ENCODE measurements around the gene LY6G6D.

Gene LY6G6D

DNA sequence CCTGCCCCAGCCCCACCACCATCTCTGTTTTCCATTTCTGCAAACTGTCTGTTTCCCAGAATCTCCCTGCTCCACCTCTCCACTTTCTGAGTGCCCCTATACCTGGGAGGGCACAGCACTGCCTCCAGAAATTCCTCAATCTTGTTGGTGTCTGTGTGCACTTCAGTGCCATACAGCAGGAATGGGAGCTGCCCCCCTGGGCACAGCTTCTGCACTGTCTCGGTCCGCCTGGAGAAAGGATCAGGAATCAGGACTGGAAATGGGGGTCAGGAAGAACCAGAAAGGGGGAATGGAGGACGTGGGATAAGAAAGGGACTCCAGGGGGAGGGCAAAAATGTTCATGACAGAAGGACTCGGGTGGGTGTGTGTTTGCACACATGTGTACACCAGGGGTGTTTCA lies 18.6 kb downstream of the LY6G6D start:
- peak overlapping the region; percentile 81 to 100 (median 97); a peak in 20 of 22 replicates for H3K27ac ChIP-seq
- H3K36me3 ChIP-seq: peaks cover 39 to 45% (median 43%) of the 10 kb centered on the region in 11 experiments
- no peaks in the 10 kb centered on the region for H3K9me3 ChIP-seq (replicated peaks in 1 of 11)
- H3K4me1 ChIP-seq: peaks cover 64 to 74% (median 70%) of the 10 kb centered on the region in 10 experiments
- peak overlapping the region; percentile 88 to 97 (median 92) for H3K9ac ChIP-seq
- peak overlapping the region; percentile 93 to 100 (median 99) for H3K4me2 ChIP-seq
- no peak for TF ChIP-seq Cebpa-rat (IDR thresholded peaks at IDR 0.05)
- H4K20me1 ChIP-seq: peaks cover 18 to 50% (median 42%) of the 10 kb centered on the region in 11 experiments
- no peaks in the 10 kb centered on the region for H3K27me3 ChIP-seq
- peak overlapping the region; percentile 75 to 98 (median 89) for H3K4me3 ChIP-seq

DNA sequence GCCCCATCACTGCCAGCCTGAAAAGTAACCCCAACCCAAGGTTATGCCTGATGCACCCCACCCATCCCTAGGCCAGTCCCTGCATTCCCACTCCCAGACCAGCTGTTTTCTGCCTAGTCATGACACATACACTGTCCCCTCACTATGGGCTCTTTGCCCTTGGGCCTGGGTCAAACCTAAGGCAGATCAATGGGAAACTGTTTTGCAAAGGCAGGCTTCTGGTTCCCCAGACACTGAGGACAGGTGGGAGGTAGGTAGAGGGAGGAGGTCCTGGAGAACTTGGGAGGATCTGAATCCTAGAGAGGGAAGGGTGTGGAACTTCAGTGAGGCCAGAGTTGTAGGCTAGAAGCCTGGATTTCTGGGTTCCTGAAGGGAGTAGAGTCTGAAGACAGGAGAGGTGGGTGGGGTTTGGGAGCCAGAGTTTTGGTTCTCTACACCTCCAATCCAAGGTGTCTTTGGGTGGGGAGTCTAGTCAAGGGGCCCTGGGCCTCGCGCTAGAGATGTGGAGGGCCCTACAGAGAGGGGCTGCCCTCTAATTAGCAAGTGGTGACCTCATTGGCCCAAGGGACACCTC lies 19.2 kb downstream of the LY6G6D start:
- H4K20me1 ChIP-seq: peaks cover 13 to 50% (median 38%) of the 10 kb centered on the region in 11 experiments; a peak in 20 of 22 replicates
- peak overlapping the region; percentile 81 to 100 (median 97) for H3K27ac ChIP-seq
- peaks cover 39 to 44% (median 43%) of the 10 kb centered on the region in 11 experiments for H3K36me3 ChIP-seq
- H3K9ac ChIP-seq: peak overlapping the region; percentile 88 to 97 (median 92)
- H3K4me2 ChIP-seq: peak overlapping the region; percentile 93 to 100 (median 99)
- H3K9me3 ChIP-seq (replicated peaks in 1 of 11): no peaks in the 10 kb centered on the region
- peak overlapping the region; percentile 75 to 98 (median 89) for H3K4me3 ChIP-seq
- no peaks in the 10 kb centered on the region for H3K27me3 ChIP-seq
- no peak for TF ChIP-seq Cebpa-rat (IDR thresholded peaks at IDR 0.05)
- H3K4me1 ChIP-seq: peaks cover 67 to 74% (median 70%) of the 10 kb centered on the region in 10 experiments

DNA sequence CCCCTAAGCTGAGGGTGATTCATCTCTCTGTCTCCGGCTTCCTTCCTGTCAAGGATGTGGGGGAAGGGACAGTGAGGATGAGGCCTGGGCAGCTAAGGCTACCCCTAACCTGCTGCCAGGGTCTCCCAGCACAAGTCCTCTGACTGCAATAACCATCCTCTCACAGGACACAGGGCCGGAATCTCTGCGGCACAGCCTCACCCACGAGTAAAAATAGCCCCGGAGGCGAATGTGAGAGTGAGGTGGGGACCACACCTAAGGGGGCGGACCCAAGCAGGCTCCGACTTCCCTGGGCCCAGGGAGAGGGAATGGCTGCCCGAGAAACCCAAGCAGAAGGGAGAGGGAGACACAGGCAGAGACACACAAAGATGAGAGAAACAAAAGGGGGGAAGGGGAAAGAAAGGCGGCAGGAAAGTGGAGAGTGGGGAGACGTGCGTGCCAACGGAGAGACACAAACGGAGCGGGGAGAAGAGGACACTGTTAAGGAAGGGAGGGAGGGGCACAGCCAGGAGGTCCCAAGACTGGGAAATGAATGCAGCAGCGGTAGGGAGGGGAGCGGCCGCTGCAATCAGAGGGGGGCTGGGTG lies 19.8 kb downstream of the LY6G6D start:
- H4K20me1 ChIP-seq: peaks cover 13 to 50% (median 38%) of the 10 kb centered on the region in 11 experiments; a peak in 20 of 22 replicates
- H3K27ac ChIP-seq: peak overlapping the region; percentile 81 to 100 (median 97)
- H3K4me2 ChIP-seq: peak overlapping the region; percentile 93 to 100 (median 99)
- peak overlapping the region; percentile 75 to 98 (median 89) for H3K4me3 ChIP-seq
- H3K27me3 ChIP-seq: no peaks in the 10 kb centered on the region
- H3K9me3 ChIP-seq (replicated peaks in 1 of 11): no peaks in the 10 kb centered on the region
- H3K9ac ChIP-seq: peak overlapping the region; percentile 88 to 97 (median 92)
- peaks cover 68 to 75% (median 71%) of the 10 kb centered on the region in 10 experiments for H3K4me1 ChIP-seq
- no peak for TF ChIP-seq Cebpa-rat (IDR thresholded peaks at IDR 0.05)
- peaks cover 39 to 44% (median 43%) of the 10 kb centered on the region in 11 experiments for H3K36me3 ChIP-seq

DNA sequence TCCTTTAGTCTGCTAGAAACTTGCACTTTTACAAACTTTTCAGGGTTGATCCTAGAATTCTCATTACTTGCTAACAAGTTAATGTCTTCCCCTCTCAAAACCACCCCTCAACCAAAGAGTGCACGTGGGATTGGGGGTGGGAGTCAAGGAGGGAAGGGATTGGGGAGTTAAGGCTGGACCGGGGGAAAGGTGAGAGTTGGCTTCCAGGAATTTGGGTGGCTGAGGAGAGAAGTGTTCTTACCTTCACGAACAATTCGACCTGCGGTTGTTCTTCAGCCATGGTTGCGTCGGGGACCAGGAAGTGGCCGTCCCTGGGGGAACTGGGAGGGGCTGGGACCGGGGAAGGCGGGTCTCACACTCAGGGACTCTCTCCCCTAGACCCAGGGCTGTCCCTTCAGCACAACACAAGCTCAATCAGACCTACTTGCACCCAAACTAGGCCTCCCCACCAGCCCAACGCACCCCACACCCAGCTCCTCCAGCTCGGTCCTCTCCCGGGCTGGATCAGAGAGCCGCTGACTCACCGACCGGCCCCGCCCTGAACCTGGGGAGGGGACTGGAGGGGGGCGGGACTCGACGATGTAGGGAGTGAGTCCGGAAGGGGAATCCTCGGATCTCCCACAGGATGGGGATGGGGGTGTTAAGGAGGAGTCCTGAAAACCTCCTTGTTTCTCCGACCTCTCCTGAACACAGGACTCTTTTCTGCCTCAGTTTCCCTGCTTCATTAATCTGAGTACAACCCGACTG lies 21.0 kb downstream of the LY6G6D start, which contains the start of gene CLIC1:
CLIC1 (minus strand) TSS at position 510 of the 747 bp plus-strand sequence; CDS start at position 280, 230 bp downstream.
- H3K9me3 ChIP-seq (replicated peaks in 1 of 11): no peaks in the 10 kb centered on the region
- H3K36me3 ChIP-seq: peaks cover 31 to 37% (median 34%) of the 10 kb centered on the region in 11 experiments
- no peak for TF ChIP-seq Cebpa-rat (IDR thresholded peaks at IDR 0.05)
- peaks cover 64 to 71% (median 68%) of the 10 kb centered on the region in 10 experiments for H3K4me1 ChIP-seq
- H3K27me3 ChIP-seq: no peaks in the 10 kb centered on the region
- peak within 1 kb of the TSS; percentile 75 to 98 (median 89) for H3K4me3 ChIP-seq
- peak within 1 kb of the TSS; percentile 81 to 100 (median 97) for H3K27ac ChIP-seq
- peak within 1 kb of the TSS; percentile 93 to 100 (median 99) for H3K4me2 ChIP-seq
- peaks cover 9 to 39% (median 31%) of the 10 kb centered on the region in 11 experiments; a peak in 19 of 22 replicates for H4K20me1 ChIP-seq
- H3K9ac ChIP-seq: peak within 1 kb of the TSS; percentile 88 to 97 (median 92)

DNA sequence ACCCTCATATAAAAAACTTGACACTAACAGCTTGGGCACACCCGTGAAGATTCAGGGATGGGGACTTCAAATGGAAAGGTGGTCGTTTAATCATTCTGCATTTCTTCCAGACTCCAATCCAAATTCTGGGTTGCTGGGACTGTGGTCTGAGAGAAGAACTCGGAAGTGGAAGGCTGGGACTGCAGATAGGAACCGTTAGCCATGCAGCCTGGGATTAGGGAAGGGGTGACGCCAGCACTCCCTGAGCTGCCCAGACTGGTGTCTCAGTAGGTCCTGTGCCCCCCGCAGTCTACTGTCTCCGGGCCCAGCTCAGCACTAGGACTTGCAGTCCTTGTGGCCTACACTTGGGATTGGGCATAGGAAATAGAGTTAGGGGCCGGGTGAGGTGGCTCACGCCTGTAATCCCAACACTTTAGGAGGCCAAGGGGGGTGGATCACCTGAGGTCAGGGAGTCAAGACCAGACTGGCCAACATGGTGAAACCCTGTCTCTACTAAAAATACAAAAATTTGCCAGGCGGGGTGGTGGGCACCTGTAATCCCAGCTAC lies 21.7 kb downstream of the LY6G6D start:
- Histone ChIP-seq H4K20me1 (peaks cover 9 to 33% (median 27%) of the 10 kb centered on the region in 11 experiments; a peak in 19 of 22 replicates), H3K9me3 (replicated peaks in 1 of 11) (no peaks in the 10 kb centered on the region), H3K27ac (peak overlapping the region; percentile 81 to 100 (median 97)), H3K4me1 (peaks cover 64 to 71% (median 68%) of the 10 kb centered on the region in 10 experiments), H3K4me2 (peak overlapping the region; percentile 93 to 100 (median 99)), H3K9ac (peak overlapping the region; percentile 88 to 97 (median 92)), H3K27me3 (no peaks in the 10 kb centered on the region), H3K4me3 (peak overlapping the region; percentile 75 to 98 (median 89)), H3K36me3 (peaks cover 27 to 37% (median 33%) of the 10 kb centered on the region in 11 experiments)
- TF ChIP-seq Cebpa-rat (IDR thresholded peaks at IDR 0.05): no peak

DNA sequence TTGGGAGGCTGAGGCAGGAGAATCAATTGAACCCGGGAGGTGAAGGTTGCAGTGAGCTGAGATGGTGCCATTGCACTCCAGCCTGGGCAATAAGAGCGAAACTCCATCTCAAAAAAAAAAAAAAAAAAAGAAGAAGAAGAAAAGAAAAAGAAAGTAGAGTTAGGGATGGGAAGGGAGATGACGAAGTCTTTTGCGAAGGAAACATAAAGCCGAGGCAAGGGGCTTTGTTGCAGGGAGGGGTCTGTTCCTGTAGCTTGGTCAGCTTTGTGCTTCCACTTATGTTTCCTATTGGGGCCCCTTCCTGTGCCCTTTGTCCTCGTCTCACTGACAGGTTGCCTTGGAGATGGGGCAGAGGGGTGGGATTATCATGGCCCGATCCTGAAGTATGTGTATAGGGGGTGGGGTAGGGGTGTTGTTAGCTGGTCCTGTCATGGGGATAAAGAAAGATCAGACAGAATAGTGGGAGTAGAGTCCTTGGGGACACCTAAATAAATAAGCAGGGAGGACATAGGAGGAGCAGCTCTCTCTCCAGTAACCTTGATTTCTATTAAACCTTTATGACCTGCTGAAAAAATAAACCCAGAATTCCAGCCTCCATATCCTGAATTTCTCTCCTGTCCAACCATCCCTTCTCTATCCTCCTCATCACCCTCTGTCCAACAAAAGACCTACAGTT lies 22.3 kb downstream of the LY6G6D start:
- Histone ChIP-seq H3K27me3 (no peaks in the 10 kb centered on the region), H4K20me1 (peaks cover 9 to 26% (median 22%) of the 10 kb centered on the region in 11 experiments; a peak in 19 of 22 replicates), H3K4me3 (peak overlapping the region; percentile 75 to 98 (median 89)), H3K4me2 (peak overlapping the region; percentile 93 to 100 (median 99)), H3K9ac (peak overlapping the region; percentile 88 to 97 (median 92)), H3K27ac (peak overlapping the region; percentile 81 to 100 (median 97)), H3K36me3 (peaks cover 21 to 37% (median 33%) of the 10 kb centered on the region in 11 experiments), H3K9me3 (replicated peaks in 1 of 11) (no peaks in the 10 kb centered on the region), H3K4me1 (peaks cover 64 to 71% (median 68%) of the 10 kb centered on the region in 10 experiments)
- TF ChIP-seq Cebpa-rat (IDR thresholded peaks at IDR 0.05): no peak

DNA sequence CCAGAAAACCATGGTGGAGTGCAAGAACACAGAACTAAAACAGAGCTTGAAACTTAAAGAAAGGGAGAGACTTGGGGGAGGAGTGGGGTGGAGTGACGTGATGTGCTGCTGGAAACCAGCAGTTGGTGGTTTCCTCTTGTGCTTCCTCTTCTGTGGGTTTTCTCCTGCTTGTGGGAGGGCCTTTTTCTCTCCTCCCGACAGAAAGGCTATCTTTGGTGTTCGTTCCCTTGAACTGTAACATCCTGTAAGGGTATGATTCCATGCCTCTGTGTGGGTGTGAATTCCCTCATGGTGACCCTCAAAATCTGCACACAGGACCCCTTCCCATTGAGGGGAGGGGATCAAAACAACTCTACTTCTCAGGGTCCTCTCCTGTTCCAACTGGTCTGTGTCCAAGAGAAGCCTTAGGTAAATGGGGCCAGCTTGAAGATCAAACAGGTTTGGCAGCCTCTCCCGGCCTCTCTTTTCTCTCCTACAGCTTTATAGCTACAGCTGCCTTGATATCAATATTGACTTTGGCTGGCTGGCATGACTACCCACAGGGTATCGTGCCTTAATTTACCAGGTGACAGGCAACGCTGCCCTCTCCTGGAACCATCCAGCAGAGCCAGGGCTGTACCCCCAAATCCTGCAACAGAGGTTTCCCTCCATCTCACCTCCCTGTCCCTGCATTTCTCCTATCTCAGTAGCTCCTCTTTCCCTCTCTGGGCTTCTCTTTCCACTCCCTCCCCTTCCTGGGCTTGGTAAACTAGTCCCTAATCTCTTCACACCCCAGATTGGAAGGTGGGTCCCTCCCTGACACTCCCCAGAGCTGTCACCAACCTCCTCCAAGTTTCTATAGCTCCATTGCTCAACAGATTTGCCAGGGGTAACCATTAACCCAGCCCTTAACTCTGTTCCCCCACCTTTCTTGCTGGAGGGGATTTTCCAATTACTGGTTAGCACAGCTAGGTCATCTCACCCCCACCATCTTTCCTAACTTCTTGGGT lies 23.1 kb downstream of the LY6G6D start:
- Histone ChIP-seq H3K27ac (peak overlapping the region; percentile 81 to 100 (median 97)), H3K4me3 (peak overlapping the region; percentile 75 to 98 (median 89)), H4K20me1 (peaks cover 9 to 18% (median 14%) of the 10 kb centered on the region in 11 experiments; a peak in 19 of 22 replicates), H3K9me3 (replicated peaks in 1 of 11) (no peaks in the 10 kb centered on the region), H3K27me3 (no peaks in the 10 kb centered on the region), H3K36me3 (peaks cover 13 to 37% (median 33%) of the 10 kb centered on the region in 11 experiments), H3K4me2 (peak overlapping the region; percentile 93 to 100 (median 99)), H3K9ac (peak overlapping the region; percentile 88 to 97 (median 92)), H3K4me1 (peaks cover 57 to 73% (median 65%) of the 10 kb centered on the region in 10 experiments)
- peak in 1 of 11 experiments; percentile 31; a peak in 1 of 22 replicates for TF ChIP-seq Cebpa-rat (IDR thresholded peaks at IDR 0.05)
